Astrocyte of the cerebellum (primary cell): Measurements from ENCODE around the gene ZNF579.

Source experiments
- DNase-seq: peaks from one replicate; pipeline ENCODE4 v3.0.0-alpha.2; 2011; ENCODE audit warnings: low read depth
- H3K4me3 ChIP-seq: 2 replicates; pipeline ENCODE4 v1.5.1; 2011; ENCODE audit warnings: mild to moderate bottlenecking, low read depth, low read length, moderate library complexity
- in situ Hi-C: cut with HindIII; loops from 2 replicates; pipeline ENCODE4 v1.10.0; 2017; ENCODE audit warnings: low sequenced_read_pairs
- TF ChIP-seq, protein P1 (sequence below): IDR thresholded peaks from 2 replicates; pipeline ENCODE4 v1.5.1; 2012; ENCODE audit warnings: low read length, low read depth, moderate library complexity, mild to moderate bottlenecking; ENCODE audit errors: missing control alignments

The ZNF579 gene

GRCh38 chr19:55581823-55582223 lies 1.2 kb upstream of the ZNF579 start:
- in situ Hi-C loops = no loop called here
- TF ChIP-seq, protein P1, sequence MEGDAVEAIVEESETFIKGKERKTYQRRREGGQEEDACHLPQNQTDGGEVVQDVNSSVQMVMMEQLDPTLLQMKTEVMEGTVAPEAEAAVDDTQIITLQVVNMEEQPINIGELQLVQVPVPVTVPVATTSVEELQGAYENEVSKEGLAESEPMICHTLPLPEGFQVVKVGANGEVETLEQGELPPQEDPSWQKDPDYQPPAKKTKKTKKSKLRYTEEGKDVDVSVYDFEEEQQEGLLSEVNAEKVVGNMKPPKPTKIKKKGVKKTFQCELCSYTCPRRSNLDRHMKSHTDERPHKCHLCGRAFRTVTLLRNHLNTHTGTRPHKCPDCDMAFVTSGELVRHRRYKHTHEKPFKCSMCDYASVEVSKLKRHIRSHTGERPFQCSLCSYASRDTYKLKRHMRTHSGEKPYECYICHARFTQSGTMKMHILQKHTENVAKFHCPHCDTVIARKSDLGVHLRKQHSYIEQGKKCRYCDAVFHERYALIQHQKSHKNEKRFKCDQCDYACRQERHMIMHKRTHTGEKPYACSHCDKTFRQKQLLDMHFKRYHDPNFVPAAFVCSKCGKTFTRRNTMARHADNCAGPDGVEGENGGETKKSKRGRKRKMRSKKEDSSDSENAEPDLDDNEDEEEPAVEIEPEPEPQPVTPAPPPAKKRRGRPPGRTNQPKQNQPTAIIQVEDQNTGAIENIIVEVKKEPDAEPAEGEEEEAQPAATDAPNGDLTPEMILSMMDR = no peak
- no peak overlapping the region for H3K4me3 ChIP-seq
- DNase-seq = no peak

DNA sequence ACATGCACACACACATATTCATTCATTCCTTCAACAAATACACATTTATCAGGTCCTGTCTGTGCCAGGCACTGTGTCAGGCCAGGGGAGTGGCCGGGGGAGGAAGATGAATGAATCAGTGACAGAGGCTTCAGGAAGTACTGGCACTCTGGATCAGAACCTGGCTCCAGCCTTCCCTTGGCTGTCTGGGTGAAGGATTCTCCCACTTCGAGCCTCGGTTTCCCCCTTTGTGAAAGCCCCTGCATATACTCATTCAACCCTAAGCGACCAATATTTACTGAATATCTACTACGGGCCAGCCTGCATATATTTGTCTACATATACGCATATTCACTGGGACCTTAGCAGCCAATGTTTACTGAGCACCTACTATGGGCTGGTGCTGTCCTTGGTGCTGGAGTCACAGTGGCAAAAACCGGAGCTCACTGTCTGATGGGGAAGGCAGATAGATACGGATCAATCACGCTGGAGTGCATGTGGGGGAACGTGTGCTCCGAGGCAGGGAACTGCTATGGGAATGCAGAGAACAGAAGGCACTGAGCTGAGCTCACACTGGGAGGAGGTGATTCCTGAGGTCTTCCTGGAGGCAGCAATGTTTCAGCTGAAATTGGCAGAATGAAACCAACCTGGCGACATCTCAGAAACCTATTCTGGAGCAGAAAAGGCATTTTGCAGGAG lies 636 bp upstream of the ZNF579 start:
- H3K4me3 ChIP-seq = peak overlapping the region; percentile 92
- no peak for DNase-seq
- in situ Hi-C loops = no loop called here
- TF ChIP-seq, protein P1 = no peak

DNA sequence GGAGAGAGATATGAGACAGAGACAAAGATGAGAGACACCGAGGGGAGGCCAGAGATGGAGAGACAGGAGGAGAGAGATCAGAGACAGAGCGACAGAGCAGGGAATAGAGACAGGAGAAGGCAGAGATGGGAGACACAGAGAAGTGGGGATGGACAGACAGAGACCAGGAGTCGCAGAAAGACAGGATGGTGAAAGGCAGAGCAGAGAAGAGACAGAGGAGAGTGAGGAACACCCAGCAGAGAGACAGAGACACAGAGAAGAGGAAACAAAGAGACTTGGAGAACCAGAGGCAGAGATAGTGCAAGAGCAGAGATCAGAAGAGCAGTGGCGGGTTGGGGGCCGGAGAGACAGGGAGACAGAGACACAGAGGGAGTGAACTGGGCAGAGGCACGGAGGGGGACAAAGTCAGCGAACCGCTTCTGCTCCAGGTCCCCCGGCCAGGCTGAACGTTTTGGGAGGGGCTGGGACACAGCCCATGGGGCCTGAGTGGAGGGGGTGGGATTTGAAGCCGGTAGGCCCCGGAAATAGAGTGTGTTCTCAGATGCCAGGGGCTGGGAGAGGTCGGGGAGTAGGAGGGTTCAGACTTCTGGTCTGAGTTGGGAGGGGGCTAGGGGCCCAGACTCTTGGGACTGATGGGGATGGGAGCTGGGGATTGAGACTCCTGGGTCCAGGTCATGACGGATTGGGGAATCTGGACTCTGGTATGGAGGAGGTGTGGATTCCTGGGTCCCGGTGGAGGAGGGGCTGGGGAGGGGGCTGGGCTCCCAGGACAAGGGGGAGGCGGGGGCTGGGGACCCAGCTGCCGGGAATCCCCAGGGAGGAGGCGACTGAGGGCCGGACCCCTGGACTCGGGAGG lies 654 bp downstream of the ZNF579 start:
- in situ Hi-C loops = no loop called here
- H3K4me3 ChIP-seq = peak overlapping the region; percentile 92
- TF ChIP-seq, protein P1 = no peak
- DNase-seq = no peak

GRCh38 chr19:55578761-55579747 lies 1.6 kb downstream of the ZNF579 start:
- peak overlapping the region; percentile 92 for H3K4me3 ChIP-seq
- in situ Hi-C loops = no loop called here
- TF ChIP-seq, protein P1 = no peak
- DNase-seq = no peak

GRCh38 chr19:55578031-55578760 lies 2.5 kb downstream of the ZNF579 start:
- TF ChIP-seq, protein P1 = no peak
- no peak for DNase-seq
- no peak overlapping the region for H3K4me3 ChIP-seq
- in situ Hi-C loops = no loop called here
